Fibroblast of skin of right biceps (primary cell): Measurements from ENCODE around the gene PROB1.
A peak's percentile ranks its signal among the peaks of the same experiment; 100 is the strongest.
"Not testable (repeated sequence)": the region's sequence is repeated elsewhere in the genome, so short reads cannot be mapped to it uniquely, and the experiment has no call there.

ENCODE experiments used
- DNase-seq: peaks from one replicate; pipeline ENCODE4 v3.0.0-alpha.2; 2013

PROB1 gene, protein sequence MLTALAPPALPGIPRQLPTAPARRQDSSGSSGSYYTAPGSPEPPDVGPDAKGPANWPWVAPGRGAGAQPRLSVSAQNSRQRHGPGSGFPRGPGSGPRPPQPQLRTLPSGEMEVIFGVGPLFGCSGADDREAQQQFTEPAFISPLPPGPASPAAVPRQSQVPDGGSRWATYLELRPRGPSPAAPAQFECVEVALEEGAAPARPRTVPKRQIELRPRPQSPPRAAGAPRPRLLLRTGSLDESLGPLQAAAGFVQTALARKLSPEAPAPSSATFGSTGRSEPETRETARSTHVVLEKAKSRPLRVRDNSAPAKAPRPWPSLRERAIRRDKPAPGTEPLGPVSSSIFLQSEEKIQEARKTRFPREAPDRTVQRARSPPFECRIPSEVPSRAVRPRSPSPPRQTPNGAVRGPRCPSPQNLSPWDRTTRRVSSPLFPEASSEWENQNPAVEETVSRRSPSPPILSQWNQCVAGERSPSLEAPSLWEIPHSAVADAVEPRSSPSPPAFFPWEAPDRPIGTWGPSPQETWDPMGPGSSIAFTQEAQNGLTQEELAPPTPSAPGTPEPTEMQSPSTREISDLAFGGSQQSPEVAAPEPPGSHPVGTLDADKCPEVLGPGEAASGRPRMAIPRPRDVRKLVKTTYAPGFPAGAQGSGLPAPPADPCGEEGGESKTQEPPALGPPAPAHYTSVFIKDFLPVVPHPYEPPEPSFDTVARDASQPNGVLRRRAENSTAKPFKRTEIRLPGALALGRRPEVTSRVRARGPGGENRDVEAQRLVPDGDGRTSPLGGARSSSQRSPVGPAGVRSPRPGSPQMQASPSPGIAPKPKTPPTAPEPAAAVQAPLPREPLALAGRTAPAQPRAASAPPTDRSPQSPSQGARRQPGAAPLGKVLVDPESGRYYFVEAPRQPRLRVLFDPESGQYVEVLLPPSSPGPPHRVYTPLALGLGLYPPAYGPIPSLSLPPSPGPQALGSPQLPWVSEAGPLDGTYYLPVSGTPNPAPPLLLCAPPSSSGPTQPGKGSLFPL

DNA sequence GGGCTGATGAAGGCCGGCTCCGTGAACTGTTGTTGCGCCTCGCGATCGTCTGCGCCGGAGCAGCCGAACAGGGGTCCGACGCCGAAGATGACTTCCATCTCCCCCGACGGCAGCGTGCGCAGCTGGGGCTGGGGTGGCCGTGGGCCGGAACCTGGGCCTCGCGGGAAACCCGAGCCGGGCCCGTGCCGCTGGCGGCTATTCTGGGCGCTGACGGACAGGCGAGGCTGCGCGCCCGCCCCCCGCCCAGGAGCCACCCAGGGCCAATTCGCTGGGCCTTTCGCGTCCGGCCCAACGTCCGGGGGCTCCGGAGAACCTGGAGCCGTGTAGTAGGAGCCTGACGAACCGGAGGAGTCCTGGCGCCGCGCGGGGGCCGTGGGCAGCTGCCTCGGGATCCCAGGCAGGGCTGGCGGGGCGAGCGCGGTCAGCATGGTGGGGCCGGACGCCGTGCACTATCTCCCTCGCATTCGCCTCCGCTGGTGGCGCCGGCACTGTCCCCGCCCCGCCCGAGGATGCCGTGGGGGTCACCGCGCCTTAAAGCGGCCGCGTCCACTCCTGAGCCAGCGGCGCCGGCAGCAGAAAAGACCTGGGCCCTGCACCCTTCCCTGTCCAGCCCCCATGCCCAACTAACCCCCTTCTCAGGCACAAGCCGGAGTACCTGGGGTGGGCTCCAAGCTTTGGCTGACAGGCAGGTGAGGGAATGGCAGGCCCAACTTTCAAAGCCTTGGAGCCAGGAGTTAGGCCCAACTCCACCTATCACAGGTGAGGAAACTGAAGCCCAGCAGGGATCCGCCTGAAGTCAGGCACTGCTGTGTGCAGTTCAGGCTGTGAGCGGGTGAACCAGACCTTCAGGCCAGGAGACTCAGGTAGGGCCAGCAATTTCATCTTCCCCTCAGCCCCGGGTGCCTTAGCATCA is at the start of gene PROB1:
Gene PROB1, minus strand, starts transcription at position 451 of the 913 bp plus-strand sequence. Its CDS starts 23 bp downstream, at position 428.
- DNase-seq: no peak

DNA sequence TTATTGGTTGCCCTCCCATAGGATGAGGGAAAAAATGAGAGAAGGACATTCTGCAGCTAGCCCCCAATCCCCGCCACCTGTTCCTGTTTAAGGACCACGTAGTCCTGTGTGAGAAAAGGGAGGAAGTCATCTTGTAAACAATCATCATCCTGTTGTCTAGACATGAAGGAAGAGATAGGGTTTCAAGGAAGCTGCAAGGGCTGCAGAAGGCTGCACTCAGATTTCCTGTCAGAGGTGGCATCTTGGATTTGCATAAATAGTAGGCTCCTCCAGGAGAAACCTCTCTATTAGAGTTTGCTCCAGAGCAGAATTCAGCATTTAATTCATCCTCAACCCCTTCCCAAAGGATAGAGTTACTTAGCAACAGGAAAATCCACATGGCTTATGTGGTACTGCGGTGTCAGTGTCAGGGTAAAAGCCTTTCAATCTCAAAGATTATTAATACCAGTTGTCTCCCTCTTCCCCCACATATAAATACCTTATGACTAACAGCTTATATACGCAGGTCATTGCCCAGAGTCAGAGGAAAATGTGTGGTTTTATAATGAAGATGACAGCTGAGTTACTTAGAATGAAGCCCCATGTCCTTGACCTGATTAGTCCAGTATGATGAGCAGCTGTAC is 49.0 kb upstream of the PROB1 start:
- DNase-seq: peak; percentile 95

DNA sequence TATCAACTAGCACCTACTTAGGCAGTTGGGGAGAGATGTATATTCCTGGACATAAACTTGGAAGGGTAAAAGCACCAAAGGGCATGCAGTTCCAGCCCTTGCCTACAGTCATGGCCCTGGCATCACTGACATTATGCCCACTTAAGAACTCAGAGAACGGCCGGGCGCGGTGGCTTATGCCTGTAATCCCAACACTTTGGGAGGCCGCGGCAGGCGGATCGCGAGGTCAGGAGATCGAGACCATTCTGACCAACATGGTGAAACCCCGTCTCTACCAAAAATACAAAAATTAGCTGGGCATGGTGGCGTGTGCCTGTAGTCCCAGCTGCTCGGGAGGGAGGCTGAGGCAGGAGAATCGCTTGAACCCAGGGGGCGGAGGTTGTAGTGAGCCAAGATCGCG is 45.5 kb upstream of the PROB1 start:
- not testable (repeated sequence) for DNase-seq

DNA sequence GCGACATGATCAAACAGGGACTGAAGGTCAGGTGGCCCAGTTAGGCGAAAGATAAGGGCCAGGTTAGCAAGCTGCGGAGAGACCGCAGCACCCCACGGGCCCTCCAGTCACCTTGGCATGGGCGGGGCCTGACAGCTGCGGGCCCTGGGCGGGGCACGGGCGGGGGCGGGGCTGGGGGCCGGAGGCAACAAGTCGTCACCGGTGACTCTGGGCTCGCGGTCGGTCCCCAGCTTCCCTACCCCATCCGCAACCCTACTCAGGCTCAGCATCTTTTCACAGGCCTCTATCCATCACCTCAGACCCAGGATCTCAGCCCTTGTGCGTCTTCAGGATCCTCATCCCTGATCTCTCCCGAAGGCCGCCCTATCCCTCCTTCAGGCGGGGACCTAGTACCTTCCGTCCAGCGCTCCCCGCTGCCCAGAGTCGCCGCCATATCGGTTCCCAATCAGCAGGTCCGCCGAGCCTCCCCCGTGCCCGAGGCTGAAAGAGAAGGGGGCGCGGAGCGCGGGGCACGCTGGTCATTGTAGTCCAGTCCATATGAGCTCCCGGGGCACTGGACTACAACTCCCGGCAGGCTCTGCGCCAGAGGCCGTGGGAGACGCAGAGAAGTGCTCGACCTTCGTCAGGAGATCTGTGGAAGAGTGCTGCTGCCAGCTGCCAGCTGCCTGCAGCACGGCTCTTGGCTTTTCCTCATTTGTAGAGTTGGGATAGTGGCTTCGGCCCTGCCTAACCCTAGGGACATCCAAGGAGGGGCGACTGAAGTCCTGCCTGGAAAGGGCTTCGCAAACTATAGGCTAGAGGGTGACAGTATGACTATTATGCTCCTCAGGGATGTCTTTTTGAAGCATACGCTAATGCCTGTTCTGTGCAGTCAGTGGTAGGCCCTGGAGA is 44.4 kb upstream of the PROB1 start, which contains the start of gene DNAJC18:
Gene DNAJC18, minus strand, starts transcription at position 513 of the 891 bp plus-strand sequence. Its CDS starts 80 bp downstream, at position 433.
- DNase-seq: peak; percentile 89

DNA sequence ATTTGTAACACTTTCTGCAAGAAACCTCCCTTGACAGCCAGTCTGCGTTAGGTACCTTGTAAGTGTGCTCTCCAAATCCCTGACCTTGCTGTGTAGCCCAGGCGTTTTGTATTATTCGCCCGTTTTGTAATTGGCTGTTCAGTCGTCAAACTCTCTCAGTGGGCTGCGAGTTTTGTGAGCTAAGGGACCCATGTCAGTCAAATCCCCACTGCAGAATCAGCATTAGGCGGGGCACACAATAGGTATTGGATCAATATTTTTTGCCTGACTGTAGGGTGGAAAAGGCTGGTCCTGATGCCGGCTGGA is 43.8 kb upstream of the PROB1 start:
- no peak for DNase-seq

DNA sequence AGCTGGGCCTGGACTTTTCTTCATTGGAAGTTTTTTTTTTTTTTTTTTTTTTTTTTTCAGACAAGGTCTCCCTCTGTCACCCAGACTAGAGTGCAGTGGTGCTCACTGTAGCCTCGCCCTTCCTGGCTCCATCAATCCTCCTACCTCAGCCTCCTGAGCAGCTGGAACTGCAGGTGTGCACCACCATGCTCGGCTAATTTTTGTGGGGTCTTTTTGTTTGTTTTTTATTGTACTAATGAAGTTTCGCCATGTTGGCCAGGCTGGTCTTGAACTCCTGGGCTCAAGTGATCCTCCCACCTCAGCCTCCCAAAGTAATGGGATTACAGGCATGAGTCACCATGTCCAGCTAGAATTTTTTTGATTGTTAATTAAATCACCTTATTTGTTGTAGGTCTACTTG is 40.8 kb upstream of the PROB1 start:
- no peak for DNase-seq

DNA sequence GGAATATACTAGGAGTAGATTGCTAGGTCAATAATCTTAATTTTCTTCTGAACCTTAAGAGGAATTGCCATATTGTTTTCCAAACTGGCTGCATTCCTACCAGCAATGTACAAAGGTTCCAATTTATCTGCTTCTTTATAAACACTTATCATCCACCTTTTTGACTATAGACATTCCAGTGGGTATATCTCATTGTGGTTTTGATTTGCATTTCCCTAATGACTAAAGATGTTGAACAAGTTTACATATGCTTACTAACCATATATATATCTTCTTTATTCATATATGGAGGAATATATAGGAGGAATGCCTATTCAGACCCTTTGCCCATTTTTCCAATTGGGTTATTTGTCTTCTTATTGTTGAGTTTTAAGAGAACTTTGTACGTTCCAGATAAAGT is 36.8 kb upstream of the PROB1 start:
- no peak for DNase-seq

DNA sequence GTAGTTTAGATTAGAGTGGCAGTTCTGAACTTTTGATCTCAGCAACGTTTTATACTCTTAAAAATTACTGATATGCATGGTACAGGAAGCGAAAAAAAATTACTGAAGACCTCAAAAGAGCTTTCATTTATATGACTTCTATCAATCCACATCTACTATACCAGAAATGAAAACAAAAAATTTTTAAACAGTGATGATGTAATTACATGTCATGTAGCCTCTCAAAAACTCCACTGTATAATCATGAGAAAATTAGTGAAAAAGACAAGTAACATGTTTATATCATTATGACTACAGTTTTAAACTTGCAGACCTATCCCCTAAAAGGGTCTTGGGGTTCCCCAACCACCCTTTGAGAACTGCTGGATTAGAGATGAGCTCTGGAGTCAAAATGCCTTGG is 35.1 kb upstream of the PROB1 start:
- no peak for DNase-seq

DNA sequence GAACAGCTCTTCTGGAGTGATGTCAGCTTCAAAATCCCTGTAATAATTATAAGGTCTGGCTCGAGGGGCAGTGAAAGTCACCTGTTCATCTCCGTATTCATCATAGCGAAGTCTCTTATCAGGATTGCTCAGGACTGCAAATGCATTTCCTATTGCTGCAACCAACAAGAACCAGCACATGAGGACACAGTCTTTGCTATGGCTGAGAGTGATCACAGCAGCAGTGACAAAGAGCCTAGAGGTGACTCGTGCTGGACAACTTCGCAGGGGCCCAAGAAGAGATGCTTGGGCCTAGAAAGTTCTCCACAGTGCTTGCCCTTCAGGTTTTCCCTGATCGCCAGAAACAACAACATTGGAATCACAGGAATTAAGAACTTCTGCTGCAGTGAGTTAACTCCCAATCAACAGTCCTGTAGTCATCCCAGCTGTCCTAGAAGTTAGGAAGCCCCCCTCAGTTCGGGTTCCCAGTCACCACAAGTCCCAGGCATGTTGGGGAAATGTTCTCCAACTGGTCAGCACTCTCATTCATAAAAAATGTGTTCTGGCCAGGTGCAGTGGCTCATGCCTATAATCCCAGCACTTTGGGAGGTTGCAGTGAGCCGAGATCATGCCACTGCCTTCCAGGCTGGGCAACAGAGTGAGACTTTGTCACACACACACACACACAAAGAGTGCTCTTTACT is 31.4 kb upstream of the PROB1 start:
- DNase-seq: peak; percentile 81

DNA sequence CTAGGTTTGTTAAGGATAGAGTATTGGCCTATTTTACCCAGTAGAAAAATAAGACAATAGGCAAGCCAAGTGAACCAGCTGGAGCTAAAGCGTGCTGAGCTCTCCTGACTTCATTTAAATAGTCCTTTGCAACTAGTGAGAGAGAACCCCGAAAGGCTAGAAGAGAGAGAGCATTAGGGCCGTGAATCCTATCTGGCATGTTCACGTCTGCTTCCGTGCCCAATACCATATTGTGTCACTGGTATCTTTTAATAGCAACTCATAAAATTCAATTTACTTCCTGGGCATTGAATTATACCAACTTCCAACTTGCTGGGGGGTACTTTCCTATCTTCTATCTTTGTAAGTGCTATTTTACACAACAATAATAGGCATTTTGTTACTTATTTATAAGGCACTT is 30.6 kb upstream of the PROB1 start:
- DNase-seq: no peak

DNA sequence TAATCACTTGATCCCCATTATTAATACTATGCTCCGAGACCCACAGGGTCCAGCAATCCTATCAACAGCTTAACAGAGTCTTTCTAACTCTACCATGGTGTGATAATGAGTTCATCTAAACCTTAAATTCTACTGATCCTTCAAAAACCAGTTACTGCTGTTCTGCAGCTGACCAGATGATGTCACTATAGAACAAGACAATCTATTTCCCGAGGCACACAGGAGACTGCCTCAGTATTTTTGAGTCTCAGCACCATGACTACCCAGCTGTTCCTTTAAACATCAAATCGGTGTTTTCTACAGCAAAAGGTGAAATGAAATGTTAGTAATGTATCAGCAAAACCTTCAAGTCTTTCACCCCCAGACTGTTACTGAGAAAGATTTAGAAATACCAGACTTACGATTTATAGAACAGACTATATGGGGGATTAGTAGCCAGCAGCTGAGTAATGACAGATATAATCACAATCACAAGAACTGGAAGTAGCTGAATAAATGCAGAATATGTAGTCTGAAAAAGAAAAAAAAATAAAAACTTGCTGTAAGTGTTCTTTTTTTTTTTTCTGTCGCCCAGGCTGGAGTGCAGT is 27.5 kb upstream of the PROB1 start:
- peak; percentile 72 for DNase-seq

DNA sequence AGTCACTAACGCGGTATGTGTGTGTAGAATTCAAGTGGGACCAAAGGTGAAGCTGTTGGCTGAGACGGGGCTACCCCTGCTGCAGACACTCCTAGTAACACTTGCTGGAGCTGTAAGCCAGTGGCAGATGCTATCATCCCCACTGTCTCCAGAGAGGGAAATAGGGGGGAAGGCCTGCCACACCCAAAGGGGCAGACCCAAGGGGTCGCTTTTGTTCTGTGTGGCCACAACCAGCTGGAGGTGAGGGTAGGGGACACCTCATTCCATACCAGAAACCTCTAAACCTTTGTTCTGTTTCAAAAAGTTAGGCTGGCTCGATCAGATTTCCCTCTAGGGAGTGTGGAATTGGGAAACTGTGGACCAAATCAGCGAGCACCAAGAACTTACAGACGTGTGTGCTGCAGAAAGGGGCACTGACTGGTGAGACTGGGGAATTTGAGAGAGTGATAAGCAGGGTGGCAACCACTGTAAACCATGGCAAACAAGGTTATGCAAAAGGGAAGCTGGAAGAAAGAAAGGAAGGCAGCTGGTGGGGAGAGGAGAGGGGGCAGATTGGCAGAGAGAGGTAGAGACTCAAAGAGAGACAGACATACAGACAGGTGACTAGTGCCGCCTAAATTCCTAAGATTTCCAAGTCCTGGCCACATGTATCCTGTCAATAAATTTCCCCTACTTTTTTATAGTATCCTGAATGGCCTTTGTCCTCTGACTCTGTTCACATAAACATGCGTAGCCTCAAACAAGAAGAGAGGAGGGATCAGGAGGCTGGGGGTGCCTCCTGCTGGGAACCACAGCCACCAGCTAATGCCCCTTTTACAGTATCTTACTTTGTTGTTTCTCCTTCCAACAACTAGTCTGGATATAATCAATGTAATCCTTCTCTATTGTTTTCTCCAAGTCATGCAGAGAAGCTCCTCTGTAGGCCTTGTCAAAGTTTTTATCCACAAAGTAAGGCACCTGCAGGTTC is 24.6 kb upstream of the PROB1 start:
- DNase-seq: no peak

DNA sequence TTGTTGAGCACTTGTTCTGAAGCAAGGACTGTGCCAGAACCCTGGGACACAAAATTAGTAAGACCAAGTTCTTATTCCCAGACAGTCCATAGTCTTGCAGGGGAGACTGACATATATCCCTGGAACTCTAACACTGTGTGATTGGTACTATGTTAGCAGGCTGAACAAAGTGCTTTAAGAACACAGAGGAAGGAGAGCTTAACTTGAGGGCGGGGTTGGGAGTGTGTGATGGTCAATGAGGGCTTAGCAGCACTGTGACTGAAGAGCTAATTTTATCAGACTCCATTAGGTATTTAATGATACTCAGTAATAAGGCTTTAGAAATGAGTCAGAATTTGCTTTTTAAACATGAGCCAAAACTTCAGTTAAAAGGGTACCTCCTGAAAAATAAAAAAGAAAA is 23.9 kb upstream of the PROB1 start:
- no peak for DNase-seq

DNA sequence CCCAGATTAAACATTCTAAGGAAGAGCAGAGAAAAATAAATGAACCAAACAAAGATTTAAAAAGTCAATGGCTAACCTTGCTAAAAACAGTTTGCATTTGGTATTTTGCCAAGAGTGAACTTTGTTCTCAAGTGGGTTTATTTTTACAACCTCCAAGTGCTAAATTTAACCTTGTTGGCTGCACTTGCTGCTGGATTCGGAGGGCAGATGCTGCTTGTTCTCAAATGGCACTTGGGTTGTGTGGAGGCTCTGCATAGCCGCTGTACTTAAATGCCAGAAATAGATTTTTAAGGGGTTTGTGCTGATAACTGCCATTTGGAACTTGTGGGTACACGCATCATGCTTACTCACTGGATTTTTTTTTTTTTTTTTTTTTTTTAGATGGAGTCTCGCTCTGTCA is 22.3 kb upstream of the PROB1 start:
- DNase-seq: no peak

DNA sequence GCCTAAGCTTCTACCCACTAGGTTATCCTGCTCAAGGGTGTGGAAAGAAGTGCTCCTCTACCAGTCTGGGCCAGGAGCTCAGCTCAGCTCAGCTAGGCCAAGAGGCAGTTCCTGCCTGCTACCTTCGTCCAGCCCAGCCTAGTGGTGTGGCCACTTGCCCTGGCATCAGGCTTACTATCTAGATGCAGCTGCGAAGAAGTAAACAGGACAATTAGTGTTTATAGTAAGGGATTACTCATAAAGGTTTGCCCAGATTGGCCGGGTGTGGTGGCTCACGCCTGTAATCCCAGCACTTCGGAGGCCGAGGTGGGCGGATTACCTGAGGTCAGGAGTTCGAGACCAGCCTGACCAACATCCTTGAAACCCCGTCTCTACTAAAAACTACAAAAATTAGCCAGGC is 21.7 kb upstream of the PROB1 start:
- no peak for DNase-seq

DNA sequence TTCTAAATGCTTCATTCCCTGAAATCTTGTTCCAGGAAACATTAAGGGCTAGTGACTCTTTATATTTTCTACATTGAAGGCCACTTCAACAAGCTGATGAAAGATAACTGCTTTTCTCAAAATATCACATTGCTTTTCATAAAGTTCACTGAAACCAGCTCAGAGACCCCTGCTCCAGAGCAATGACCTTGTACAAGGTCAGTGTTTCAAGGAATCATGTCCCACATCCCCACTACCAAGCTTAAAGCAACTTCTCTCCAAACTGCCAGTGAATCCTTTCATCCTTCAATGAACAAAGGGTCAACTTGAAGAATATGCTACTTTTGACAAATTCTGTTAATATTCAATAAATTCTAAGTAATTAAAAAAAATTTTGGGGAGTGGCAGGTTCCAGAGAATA is 21.0 kb upstream of the PROB1 start:
- DNase-seq: no peak

DNA sequence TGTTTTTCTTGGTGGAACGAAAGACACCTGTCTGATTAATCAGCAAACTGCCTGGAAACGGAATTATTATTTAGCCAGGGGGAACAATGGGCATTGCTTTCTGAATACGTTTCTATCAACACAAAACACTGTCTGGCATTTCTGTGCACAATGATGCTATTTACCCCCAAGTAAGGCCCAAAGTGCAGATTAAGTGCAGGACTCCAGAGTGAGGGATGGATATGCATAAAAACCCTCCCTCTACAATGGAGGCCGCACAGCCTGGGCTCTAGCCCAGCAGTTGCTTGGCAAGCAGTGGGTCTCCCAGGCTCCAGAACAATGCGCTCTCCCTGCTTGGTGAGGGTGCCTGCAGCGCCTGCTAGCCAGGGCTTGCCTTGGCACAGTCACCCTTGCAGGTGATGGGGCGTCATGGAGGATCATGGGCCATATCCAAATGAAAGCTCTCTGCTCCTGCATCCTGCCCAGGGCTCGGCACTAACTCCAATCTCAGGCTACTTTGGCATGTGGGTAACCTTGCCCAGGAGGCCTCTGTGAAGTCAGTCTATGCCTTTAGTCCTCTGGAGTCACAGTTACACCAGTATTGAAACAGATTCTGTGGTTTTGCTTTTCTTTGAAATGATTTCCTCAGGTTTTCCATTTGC is 20.4 kb upstream of the PROB1 start:
- no peak for DNase-seq

DNA sequence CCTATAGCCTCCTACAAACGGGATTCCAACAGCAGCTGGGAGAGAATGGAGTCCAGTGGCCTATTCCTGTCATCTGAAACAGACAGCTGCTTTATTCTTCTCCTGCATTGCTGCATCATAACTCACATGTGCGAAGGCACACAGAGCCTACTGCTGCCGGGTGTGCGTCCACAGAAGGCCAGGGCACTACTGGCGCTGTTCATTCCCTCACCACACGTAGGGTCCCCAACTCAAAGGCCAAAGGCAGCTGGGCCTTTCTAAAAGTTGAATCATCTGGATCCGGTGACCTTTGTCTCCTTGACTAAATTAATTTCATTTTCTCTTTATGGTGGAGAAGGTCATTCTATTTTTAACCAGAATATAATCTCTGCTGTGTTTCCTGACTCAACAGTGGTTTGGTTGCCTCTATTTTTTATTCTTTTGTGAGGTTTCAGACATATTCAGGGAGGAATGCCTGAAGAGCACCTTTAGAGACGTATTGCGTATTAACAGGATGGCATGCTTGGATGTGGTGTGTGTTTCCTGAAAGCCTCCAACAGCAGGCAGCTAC is 19.8 kb upstream of the PROB1 start:
- no peak for DNase-seq
